Measurements from ENCODE around the gene RGS7.
"Not testable (repeated sequence)": the region's sequence is repeated elsewhere in the genome, so short reads cannot be mapped to it uniquely, and the experiment has no call there.

Gene RGS7

GRCh38 chr1:240758296-240758695 is 598.7 kb downstream of the RGS7 start:
- H3K4me3 ChIP-seq (ENCODE audit: low read length) = no peak overlapping the region
- H3K9ac ChIP-seq (ENCODE audit: low read depth, low read length) = no peak overlapping the region
- 89% methylated on average over 1 of the region's 1 CpG for WGBS
- no peaks in the 10 kb centered on the region for H3K36me3 ChIP-seq (ENCODE audit: insufficient read depth, low read length)
- H3K9me3 ChIP-seq (ENCODE audit: insufficient read depth, low read depth, low read length) = no peaks in the 10 kb centered on the region
- H3K4me1 ChIP-seq (ENCODE audit: insufficient read depth, low read length) = no peaks in the 10 kb centered on the region; the same call in none of the 2 replicates
- H3K27me3 ChIP-seq (ENCODE audit: insufficient read depth, low read length) = no peaks in the 10 kb centered on the region
- no peak overlapping the region for H3K27ac ChIP-seq (ENCODE audit: low read depth, low read length)

GRCh38 chr1:240747907-240748306 is 609.1 kb downstream of the RGS7 start:
- H3K36me3 ChIP-seq (ENCODE audit: insufficient read depth, low read length) = no peaks in the 10 kb centered on the region

GRCh38 chr1:240743705-240744104 is 613.3 kb downstream of the RGS7 start:
- Histone ChIP-seq H3K36me3 (ENCODE audit: insufficient read depth, low read length) (no peaks in the 10 kb centered on the region), H3K27me3 (ENCODE audit: insufficient read depth, low read length) (no peaks in the 10 kb centered on the region), H3K9me3 (ENCODE audit: insufficient read depth, low read depth, low read length) (no peaks in the 10 kb centered on the region), H3K9ac (ENCODE audit: low read depth, low read length) (no peak overlapping the region), H3K4me1 (ENCODE audit: insufficient read depth, low read length) (peaks cover 6% of the 10 kb centered on the region; the same call in 1 of the 2 replicates), H3K27ac (ENCODE audit: low read depth, low read length) (no peak overlapping the region), H3K4me3 (ENCODE audit: low read length) (no peak overlapping the region)
- 82% methylated on average over 2 of the region's 2 CpGs for WGBS

More at GRCh38 chr1:240747907-240748306, 609.1 kb downstream of the RGS7 start:
- Histone ChIP-seq H3K4me3 (ENCODE audit: low read length) (no peak overlapping the region), H3K9me3 (ENCODE audit: insufficient read depth, low read depth, low read length) (no peaks in the 10 kb centered on the region), H3K27ac (ENCODE audit: low read depth, low read length) (no peak overlapping the region), H3K4me1 (ENCODE audit: insufficient read depth, low read length) (peaks cover 6% of the 10 kb centered on the region; the same call in 1 of the 2 replicates), H3K9ac (ENCODE audit: low read depth, low read length) (no peak overlapping the region), H3K27me3 (ENCODE audit: insufficient read depth, low read length) (no peaks in the 10 kb centered on the region)

GRCh38 chr1:240739754-240740153 is 617.3 kb downstream of the RGS7 start:
- H3K9ac ChIP-seq (ENCODE audit: low read depth, low read length) = no peak overlapping the region
- no peaks in the 10 kb centered on the region for H3K27me3 ChIP-seq (ENCODE audit: insufficient read depth, low read length)
- peaks cover 6% of the 10 kb centered on the region; the same call in 1 of the 2 replicates for H3K4me1 ChIP-seq (ENCODE audit: insufficient read depth, low read length)
- no peak overlapping the region for H3K27ac ChIP-seq (ENCODE audit: low read depth, low read length)
- H3K4me3 ChIP-seq (ENCODE audit: low read length) = no peak overlapping the region
- 96% methylated on average over 1 of the region's 1 CpG for WGBS
- no peaks in the 10 kb centered on the region for H3K36me3 ChIP-seq (ENCODE audit: insufficient read depth, low read length)
- no peaks in the 10 kb centered on the region for H3K9me3 ChIP-seq (ENCODE audit: insufficient read depth, low read depth, low read length)

- Histone ChIP-seq H3K27me3 (ENCODE audit: insufficient read depth, low read length) (no peaks in the 10 kb centered on the region), H3K36me3 (ENCODE audit: insufficient read depth, low read length) (no peaks in the 10 kb centered on the region), H3K4me1 (ENCODE audit: insufficient read depth, low read length) (peaks cover 6% of the 10 kb centered on the region; the same call in 1 of the 2 replicates), H3K27ac (ENCODE audit: low read depth, low read length) (no peak overlapping the region), H3K9me3 (ENCODE audit: insufficient read depth, low read depth, low read length) (no peaks in the 10 kb centered on the region), H3K9ac (ENCODE audit: low read depth, low read length) (no peak overlapping the region), H3K4me3 (ENCODE audit: low read length) (no peak overlapping the region)
These were observed 617.9 kb downstream of the RGS7 start for GRCh38 chr1:240739139-240739538.

GRCh38 chr1:240737766-240738265 is 619.2 kb downstream of the RGS7 start:
- Histone ChIP-seq H3K36me3 (ENCODE audit: insufficient read depth, low read length) (no peaks in the 10 kb centered on the region), H3K4me1 (ENCODE audit: insufficient read depth, low read length) (no peaks in the 10 kb centered on the region), H3K9me3 (ENCODE audit: insufficient read depth, low read depth, low read length) (no peaks in the 10 kb centered on the region), H3K4me3 (ENCODE audit: low read length) (no peak overlapping the region), H3K27ac (ENCODE audit: low read depth, low read length) (no peak overlapping the region), H3K27me3 (ENCODE audit: insufficient read depth, low read length) (no peaks in the 10 kb centered on the region), H3K9ac (ENCODE audit: low read depth, low read length) (no peak overlapping the region)
- WGBS = 90% methylated on average over 5 of the region's 6 CpGs

GRCh38 chr1:240737298-240737697 is 619.7 kb downstream of the RGS7 start:
- Histone ChIP-seq H3K27ac (ENCODE audit: low read depth, low read length) (no peak overlapping the region), H3K36me3 (ENCODE audit: insufficient read depth, low read length) (no peaks in the 10 kb centered on the region), H3K9ac (ENCODE audit: low read depth, low read length) (no peak overlapping the region), H3K9me3 (ENCODE audit: insufficient read depth, low read depth, low read length) (no peaks in the 10 kb centered on the region), H3K4me1 (ENCODE audit: insufficient read depth, low read length) (no peaks in the 10 kb centered on the region), H3K4me3 (ENCODE audit: low read length) (no peak overlapping the region), H3K27me3 (ENCODE audit: insufficient read depth, low read length) (no peaks in the 10 kb centered on the region)
- WGBS = 100% methylated on average over 2 of the region's 4 CpGs

- H3K27me3 ChIP-seq (ENCODE audit: insufficient read depth, low read length); H3K4me1 ChIP-seq (ENCODE audit: insufficient read depth, low read length); H3K36me3 ChIP-seq (ENCODE audit: insufficient read depth, low read length); H3K4me3 ChIP-seq (ENCODE audit: low read length); H3K9me3 ChIP-seq (ENCODE audit: insufficient read depth, low read depth, low read length); H3K27ac ChIP-seq (ENCODE audit: low read depth, low read length); H3K9ac ChIP-seq (ENCODE audit: low read depth, low read length): not testable (repeated sequence)
- WGBS = 100% methylated on average over 2 of the region's 3 CpGs
These were observed 622.3 kb downstream of the RGS7 start for GRCh38 chr1:240734705-240735104.

GRCh38 chr1:240734001-240734400 is 623.0 kb downstream of the RGS7 start:
- H3K27ac ChIP-seq (ENCODE audit: low read depth, low read length) = no peak overlapping the region
- WGBS = 88% methylated on average over 3 of the region's 3 CpGs

GRCh38 chr1:240732390-240732789 is 624.6 kb downstream of the RGS7 start:
- no peaks in the 10 kb centered on the region for H3K36me3 ChIP-seq (ENCODE audit: insufficient read depth, low read length)
- WGBS = 29% methylated on average over 4 of the region's 5 CpGs
- no peaks in the 10 kb centered on the region for H3K9me3 ChIP-seq (ENCODE audit: insufficient read depth, low read depth, low read length)
- no peak overlapping the region for H3K27ac ChIP-seq (ENCODE audit: low read depth, low read length)
- H3K4me1 ChIP-seq (ENCODE audit: insufficient read depth, low read length) = no peaks in the 10 kb centered on the region
- no peak overlapping the region for H3K9ac ChIP-seq (ENCODE audit: low read depth, low read length)
- no peaks in the 10 kb centered on the region for H3K27me3 ChIP-seq (ENCODE audit: insufficient read depth, low read length)
- no peak overlapping the region for H3K4me3 ChIP-seq (ENCODE audit: low read length)

More at GRCh38 chr1:240734001-240734400, 623.0 kb downstream of the RGS7 start:
- no peaks in the 10 kb centered on the region for H3K4me1 ChIP-seq (ENCODE audit: insufficient read depth, low read length)
- H3K4me3 ChIP-seq (ENCODE audit: low read length) = no peak overlapping the region
- no peaks in the 10 kb centered on the region for H3K27me3 ChIP-seq (ENCODE audit: insufficient read depth, low read length)
- H3K9ac ChIP-seq (ENCODE audit: low read depth, low read length) = no peak overlapping the region
- H3K9me3 ChIP-seq (ENCODE audit: insufficient read depth, low read depth, low read length) = no peaks in the 10 kb centered on the region
- H3K36me3 ChIP-seq (ENCODE audit: insufficient read depth, low read length) = no peaks in the 10 kb centered on the region
